Coronary artery (tissue), 2 donors: ENCODE data around the gene HS3ST3B1.
A peak's percentile ranks its signal among the peaks of the same experiment; 100 is the strongest.

Experiments
- DNase-seq: peaks from one replicate; pipeline ENCODE4 v3.0.0-alpha.2; 2017; ENCODE audit warnings: low spot score
- H3K27ac ChIP-seq, 2 donors: fragments of 200-600 bp; sonication (generic); one replicate each; pipeline ENCODE4 v1.5.1; 2016 to 2019
- H3K4me3 ChIP-seq: fragments of 200-600 bp; sonication (generic); 2 replicates; pipeline ENCODE4 v1.5.1; 2016; ENCODE audit warnings: mild to moderate bottlenecking, moderate library complexity
- TF ChIP-seq, protein P1 (sequence below): fragments of 200-600 bp; sonication (generic); IDR thresholded peaks from one replicate; pipeline ENCODE4 v1.5.1; 2019; ENCODE audit warnings: antibody characterized with exemption

The HS3ST3B1 gene

DNA sequence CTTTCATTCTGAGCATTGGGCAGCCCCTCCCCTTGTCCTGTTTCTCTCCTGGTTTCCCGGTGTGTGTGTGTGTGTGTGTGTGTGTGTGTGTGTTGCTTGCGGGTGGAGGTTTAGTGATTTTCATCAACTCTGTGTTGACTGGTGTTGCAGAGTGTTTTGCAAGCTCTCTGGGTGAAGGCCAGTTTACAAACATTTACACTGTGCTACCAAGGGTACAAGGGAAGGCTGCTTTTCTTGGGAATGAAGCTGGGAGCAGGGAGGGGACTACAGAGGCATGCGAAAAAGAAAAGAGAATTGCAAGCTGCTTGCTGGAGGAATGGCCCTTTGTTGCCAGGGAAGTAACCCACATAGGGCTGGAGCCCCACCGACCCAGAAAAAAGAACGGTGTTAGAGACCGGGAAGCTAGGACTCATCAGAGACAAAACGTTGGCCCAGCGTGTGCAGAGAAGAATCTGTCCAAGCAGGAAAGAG lies 29.6 kb downstream of the HS3ST3B1 start:
- peak; percentile 50 for DNase-seq
- Histone ChIP-seq H3K27ac (no peak overlapping the region), H3K4me3 (no peak overlapping the region)
- TF ChIP-seq, protein P1, sequence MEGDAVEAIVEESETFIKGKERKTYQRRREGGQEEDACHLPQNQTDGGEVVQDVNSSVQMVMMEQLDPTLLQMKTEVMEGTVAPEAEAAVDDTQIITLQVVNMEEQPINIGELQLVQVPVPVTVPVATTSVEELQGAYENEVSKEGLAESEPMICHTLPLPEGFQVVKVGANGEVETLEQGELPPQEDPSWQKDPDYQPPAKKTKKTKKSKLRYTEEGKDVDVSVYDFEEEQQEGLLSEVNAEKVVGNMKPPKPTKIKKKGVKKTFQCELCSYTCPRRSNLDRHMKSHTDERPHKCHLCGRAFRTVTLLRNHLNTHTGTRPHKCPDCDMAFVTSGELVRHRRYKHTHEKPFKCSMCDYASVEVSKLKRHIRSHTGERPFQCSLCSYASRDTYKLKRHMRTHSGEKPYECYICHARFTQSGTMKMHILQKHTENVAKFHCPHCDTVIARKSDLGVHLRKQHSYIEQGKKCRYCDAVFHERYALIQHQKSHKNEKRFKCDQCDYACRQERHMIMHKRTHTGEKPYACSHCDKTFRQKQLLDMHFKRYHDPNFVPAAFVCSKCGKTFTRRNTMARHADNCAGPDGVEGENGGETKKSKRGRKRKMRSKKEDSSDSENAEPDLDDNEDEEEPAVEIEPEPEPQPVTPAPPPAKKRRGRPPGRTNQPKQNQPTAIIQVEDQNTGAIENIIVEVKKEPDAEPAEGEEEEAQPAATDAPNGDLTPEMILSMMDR, result no peak

DNA sequence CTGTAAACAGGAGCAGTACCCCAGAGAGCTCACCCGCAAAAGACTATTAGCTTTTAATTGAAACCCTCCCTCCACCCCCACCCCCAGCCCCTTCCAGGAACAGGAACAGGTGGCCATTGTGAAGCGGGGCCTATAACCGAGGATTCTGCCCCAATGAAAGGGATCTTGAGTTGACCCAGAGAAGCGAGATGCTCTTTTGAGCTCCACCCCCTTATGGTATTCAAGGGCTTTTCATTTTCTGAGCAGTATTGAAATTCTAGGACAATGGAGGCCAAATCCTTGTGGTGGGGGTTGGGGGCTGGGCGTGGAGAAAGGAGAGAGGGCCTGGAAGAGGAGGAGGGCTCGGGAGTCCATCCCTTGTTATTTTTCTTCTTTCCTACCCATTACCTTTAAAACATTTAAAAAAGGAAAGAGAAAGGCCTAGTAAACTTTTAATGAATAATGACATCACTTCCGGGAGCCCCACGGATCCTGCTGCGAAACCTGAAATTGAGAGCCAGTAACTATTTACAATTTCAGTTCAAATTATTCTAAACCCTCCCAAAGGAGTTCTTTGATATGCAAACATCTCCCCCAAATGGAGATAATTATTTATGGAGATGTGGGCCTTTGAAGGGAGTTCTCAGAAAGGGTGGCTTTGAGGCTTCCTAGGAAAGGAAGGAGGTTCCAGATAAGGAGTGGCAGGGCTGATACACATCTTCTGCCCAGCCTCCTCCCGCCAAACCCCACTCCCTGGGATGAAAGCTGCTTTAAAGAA lies 30.5 kb downstream of the HS3ST3B1 start:
- Histone ChIP-seq H3K4me3 (no peak overlapping the region), H3K27ac (no peak overlapping the region)
- DNase-seq, result peak; percentile 14
- TF ChIP-seq, protein P1, result no peak

DNA sequence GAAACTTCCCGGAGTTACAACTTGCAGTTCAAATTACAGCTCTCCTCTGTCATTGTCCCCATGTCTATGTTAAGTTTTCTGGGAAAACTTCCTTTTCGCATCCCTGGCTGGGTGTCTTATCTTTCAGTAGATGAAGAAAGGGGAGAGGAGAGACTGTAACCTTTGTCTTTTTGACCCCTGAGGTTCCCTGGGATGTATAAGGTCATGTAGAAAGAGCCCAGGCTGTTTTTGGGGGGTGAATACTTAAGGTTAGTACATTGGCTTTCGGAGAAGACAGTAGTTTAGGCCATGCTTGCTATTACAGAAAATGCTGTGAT lies 31.1 kb downstream of the HS3ST3B1 start:
- Histone ChIP-seq H3K4me3 (no peak overlapping the region), H3K27ac (no peak overlapping the region)
- no peak for DNase-seq
- TF ChIP-seq, protein P1, result no peak

DNA sequence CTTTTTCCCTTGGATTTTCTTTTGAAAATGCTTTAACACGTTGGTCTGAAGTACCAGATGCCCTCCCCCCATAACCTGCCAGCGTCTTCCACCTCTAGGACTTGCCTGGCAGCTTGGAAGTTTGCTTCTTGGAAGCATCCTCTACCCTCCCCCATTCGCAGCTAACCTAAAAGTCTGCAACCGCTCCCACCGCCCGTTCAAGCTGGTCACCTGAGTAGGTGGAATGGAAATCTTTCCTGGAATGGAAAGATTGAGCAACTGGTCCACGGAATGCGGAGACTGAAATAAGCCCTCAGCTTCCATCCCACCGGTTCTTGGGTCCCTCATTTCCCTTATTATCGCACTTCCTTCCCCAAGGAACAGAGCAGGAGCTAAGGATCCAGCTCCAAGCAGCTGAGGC lies 31.4 kb downstream of the HS3ST3B1 start:
- TF ChIP-seq, protein P1, result no peak
- Histone ChIP-seq H3K4me3 (no peak overlapping the region), H3K27ac (no peak overlapping the region)
- no peak for DNase-seq

DNA sequence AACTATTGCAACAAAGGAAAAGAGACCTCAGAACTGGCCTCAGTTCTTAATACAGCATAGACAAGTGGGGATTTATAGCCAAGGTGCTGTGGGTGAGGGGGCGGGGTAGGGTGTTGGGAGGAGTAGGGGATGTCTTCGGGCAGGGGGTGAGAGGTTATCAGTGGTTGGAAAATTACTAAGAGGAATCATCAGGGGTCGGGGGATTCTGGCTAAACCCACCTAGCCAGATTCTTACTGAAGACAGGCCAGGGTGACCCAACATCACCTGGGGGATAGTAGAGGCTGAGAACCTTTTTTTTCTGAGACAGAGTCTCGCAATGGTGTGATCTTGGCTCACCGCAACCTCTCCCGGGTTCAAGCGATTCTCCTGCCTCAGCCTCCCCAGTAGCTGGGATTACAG lies 32.6 kb downstream of the HS3ST3B1 start:
- no peak for DNase-seq
- H3K27ac ChIP-seq, result no peak overlapping the region
- no peak overlapping the region for H3K4me3 ChIP-seq
- TF ChIP-seq, protein P1, result no peak

DNA sequence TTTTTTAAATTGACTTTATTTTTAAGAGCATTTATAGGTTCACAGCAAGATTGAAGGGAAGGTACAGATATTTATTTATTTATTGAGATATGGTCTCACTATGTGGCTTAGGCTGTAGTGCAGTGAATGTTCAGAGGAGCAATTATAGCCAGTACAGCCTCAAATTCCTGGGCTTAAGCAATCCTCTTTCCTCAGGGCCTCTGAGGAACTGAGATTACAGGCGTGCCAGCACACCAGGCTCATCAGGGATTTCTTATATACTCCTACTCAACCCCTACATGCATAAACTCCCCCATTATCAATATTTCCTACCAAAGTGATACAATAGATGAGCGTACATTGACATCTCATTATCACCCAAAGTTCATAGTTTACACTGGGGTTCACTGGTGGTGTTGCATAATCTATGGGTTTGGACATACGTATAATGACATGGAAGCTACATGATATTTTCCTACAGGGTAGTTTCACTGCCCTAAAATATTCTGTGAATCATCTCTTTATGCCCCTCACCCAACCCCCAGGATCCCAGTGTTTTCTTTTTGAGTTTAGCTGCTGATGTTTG lies 33.5 kb downstream of the HS3ST3B1 start:
- Histone ChIP-seq H3K4me3 (no peak overlapping the region), H3K27ac (no peak overlapping the region)
- DNase-seq, result no peak
- TF ChIP-seq, protein P1, result no peak

DNA sequence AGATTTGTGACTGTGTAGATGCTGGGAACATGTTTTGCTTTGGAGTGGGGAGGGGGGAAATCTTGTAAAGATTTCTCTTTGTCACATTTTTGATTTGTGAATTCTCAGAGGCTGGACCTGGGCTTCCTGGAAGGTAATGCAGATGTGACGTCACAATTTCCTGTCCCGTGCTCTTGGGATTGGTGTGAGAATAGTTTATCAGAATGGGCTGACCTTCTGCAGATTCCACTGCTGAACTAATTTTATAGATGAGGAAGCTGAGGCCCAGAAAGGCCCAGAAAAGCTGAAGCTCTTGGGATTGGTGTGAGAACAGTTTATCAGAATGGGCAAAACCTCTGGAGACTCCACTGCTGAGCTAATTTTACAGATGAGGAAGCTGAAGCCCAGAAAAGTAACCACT lies 34.0 kb downstream of the HS3ST3B1 start:
- TF ChIP-seq, protein P1, result no peak
- Histone ChIP-seq H3K27ac (no peak overlapping the region), H3K4me3 (no peak overlapping the region)
- DNase-seq, result no peak
